H1 (cell line): ENCODE measurements around the gene TANC1. TPM values are rescaled to one million over a fixed set of nuclear protein-coding genes. Genes with fewer than 3 reads are reported as not detected.

Source experiments
- CBX5 ChIP-seq: fragments of 300-800, 300-1000 bp; sonication (generic); IDR thresholded peaks from 2 replicates; pipeline ENCODE4 v1.7.1; 2016; ENCODE audit warnings: antibody characterized with exemption, low read length, low read depth
- CHD2 ChIP-seq: IDR thresholded peaks from 2 replicates; pipeline ENCODE4 v1.6.1; 2012; ENCODE audit warnings: low read length, improper control_type of control experiment
- CHD7 ChIP-seq: fragments of 300-600 bp; sonication (generic); IDR thresholded peaks from 2 replicates; pipeline ENCODE4 v1.7.1; 2012; ENCODE audit warnings: low read length, moderate library complexity, mild to moderate bottlenecking, inconsistent platforms; ENCODE audit not compliant: insufficient replicate concordance
- CREB1 ChIP-seq: IDR thresholded peaks from 2 replicates; pipeline ENCODE4 v1.6.1; 2012; ENCODE audit warnings: inconsistent platforms
- CTBP2 ChIP-seq: IDR thresholded peaks from 2 replicates; pipeline ENCODE4 v1.7.0; 2011; ENCODE audit warnings: borderline replicate concordance, mild to moderate bottlenecking, moderate library complexity, mixed read lengths, low read length; ENCODE audit not compliant: insufficient read depth, insufficient read length
- EP300 ChIP-seq, 2 experiments: IDR thresholded peaks; 1 replicate in 1 of 2; 2 replicates in 1 of 2; pipeline ENCODE4 v1.6.1; 2011 to 2012; ENCODE audit warnings: low read depth in 2 of 2, low read length in 2 of 2, mild to moderate bottlenecking in 2 of 2, borderline replicate concordance in 1 of 2, inconsistent platforms in 1 of 2, moderate library complexity in 1 of 2
- GABPA ChIP-seq: IDR thresholded peaks from 2 replicates; pipeline ENCODE4 v1.6.1; 2011; ENCODE audit warnings: mild to moderate bottlenecking, low read length, moderate library complexity, borderline replicate concordance; ENCODE audit not compliant: insufficient read depth
- HDAC2 ChIP-seq, 2 experiments: fragments of 300-600 bp in 1 of 2; sonication (generic) in 1 of 2; IDR thresholded peaks; 2 replicates each; pipeline ENCODE4 v1.6.1; 2011 to 2012; ENCODE audit warnings: low read depth in 2 of 2, low read length in 2 of 2, mild to moderate bottlenecking in 2 of 2, moderate library complexity in 2 of 2, borderline replicate concordance in 1 of 2, inconsistent platforms in 1 of 2
- NRF1 ChIP-seq: IDR thresholded peaks from 2 replicates; pipeline ENCODE4 v1.6.1; 2011; ENCODE audit warnings: mild to moderate bottlenecking, low read depth, low read length, improper control_type of control experiment
- RFX5 ChIP-seq: IDR thresholded peaks from 2 replicates; pipeline ENCODE4 v1.6.1; 2011; ENCODE audit warnings: low read depth, low read length, improper control_type of control experiment, borderline replicate concordance
- SP4 ChIP-seq: IDR thresholded peaks from 2 replicates; pipeline ENCODE4 v1.6.1; 2012; ENCODE audit warnings: low read length, inconsistent platforms
- polyA plus RNA-seq, 7 experiments: library from polyadenylated mRNA; depleted of rRNA in 3 of 7; stranded (reverse) in 5 of 7; unstranded in 2 of 7; fragments of >200 nt in 5 of 7; fragments of 200-250 nt in 2 of 7; gene quantifications; 1 replicate in 5 of 7; 2 replicates in 1 of 7; 4 replicates in 1 of 7; pipeline versions ENCODE4 v1.2.1 to v1.2.3, GENCODE V29; 2011 to 2013; ENCODE audit warnings: missing spikeins in 2 of 7, mixed read lengths in 2 of 7
- total RNA-seq: library from RNA; stranded (reverse); fragmentation: NEBNext Ultra II Directional; extraction: Animal tissue kit (Norgen Biotek cat#: 25700); gene quantifications from 2 replicates; pipeline ENCODE4 v1.2.1, GENCODE V29; 2021

Gene TANC1
- total and polyA plus RNA-seq, 2 of the 8 experiments (the other 6 are each of a cell fraction or from before 2014, with no cell fraction given), result 4.1 to 7.6 TPM

- TF ChIP-seq CHD7 (no peak), NRF1 (no peak), SP4 (no peak), GABPA (no peak), HDAC2 (IDR thresholded peaks at IDR 0.05; ENCODE audit: borderline replicate concordance in 1 of 2, low read depth in 2 of 2, low read length in 2 of 2) (no peak), EP300 (IDR thresholded peaks at IDR 0.05; ENCODE audit: borderline replicate concordance in 1 of 2, low read depth in 2 of 2, low read length in 2 of 2) (no peak), CTBP2 (no peak), CHD2 (no peak), RFX5 (no peak), CBX5 (no peak), CREB1 (no peak)
Measured at GRCh38 chr2:159043710-159044109, 75.3 kb downstream of the TANC1 start (continued).
